GM06990 (cell line): ENCODE data around the gene SALL1.

ENCODE experiments used
- DNase-seq: peaks from one replicate; pipeline ENCODE4 v3.0.0-alpha.2; 2011; ENCODE audit not compliant: insufficient read length; ENCODE audit errors: extremely low read depth
- H3K27me3 ChIP-seq: replicated peaks from 2 replicates; pipeline ENCODE4 v1.6.0; 2011; ENCODE audit warnings: low read length; ENCODE audit not compliant: control insufficient read depth, insufficient read depth
- H3K36me3 ChIP-seq: 2 replicates; pipeline ENCODE4 v1.5.1; 2011; ENCODE audit warnings: low read length; ENCODE audit not compliant: control insufficient read depth, insufficient read depth
- H3K4me3 ChIP-seq: replicated peaks from 2 replicates; pipeline ENCODE4 v1.5.1; 2011; ENCODE audit warnings: low read depth, mild to moderate bottlenecking, control low read depth, low read length
- CTCF ChIP-seq: IDR thresholded peaks from 2 replicates; pipeline ENCODE4 v1.5.1; 2011; ENCODE audit warnings: low read length, control low read depth, mild to moderate bottlenecking, inconsistent platforms; ENCODE audit not compliant: insufficient read depth, poor library complexity, severe bottlenecking

SALL1 gene

DNA sequence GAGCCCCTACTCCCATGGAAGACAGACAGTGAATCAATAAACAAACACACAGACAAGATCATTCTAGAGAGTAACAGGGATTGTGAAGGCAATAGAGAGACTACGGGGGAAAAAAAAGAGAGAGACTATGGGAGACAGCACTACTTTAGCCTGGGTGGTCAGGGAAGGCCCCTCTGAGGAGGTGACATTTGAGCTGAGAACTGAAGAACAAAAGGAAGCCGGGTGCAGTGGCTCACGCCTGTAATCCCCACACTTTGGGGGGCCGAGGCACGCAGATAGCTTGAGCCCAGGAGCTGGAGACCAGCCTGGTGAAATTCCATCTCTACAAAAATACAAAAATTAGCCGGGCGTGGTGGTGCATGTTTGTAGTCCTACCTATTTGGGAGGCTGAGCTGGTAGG, 29.2 kb downstream of the SALL1 start:
- H3K4me3 ChIP-seq, result no peak overlapping the region
- no peaks in the 10 kb centered on the region for H3K36me3 ChIP-seq
- no peaks in the 10 kb centered on the region; the same call in 1 of the 2 replicates for H3K27me3 ChIP-seq
- TF ChIP-seq CTCF, result no peak
- no peak for DNase-seq

- no peak for TF ChIP-seq CTCF
- no peak for DNase-seq
- H3K27me3 ChIP-seq, result no peaks in the 10 kb centered on the region; the same call in none of the 2 replicates
- no peak overlapping the region for H3K4me3 ChIP-seq
- H3K36me3 ChIP-seq, result no peaks in the 10 kb centered on the region
These were observed 30.2 kb downstream of the SALL1 start for GRCh38 chr16:51120730-51121347.

DNA sequence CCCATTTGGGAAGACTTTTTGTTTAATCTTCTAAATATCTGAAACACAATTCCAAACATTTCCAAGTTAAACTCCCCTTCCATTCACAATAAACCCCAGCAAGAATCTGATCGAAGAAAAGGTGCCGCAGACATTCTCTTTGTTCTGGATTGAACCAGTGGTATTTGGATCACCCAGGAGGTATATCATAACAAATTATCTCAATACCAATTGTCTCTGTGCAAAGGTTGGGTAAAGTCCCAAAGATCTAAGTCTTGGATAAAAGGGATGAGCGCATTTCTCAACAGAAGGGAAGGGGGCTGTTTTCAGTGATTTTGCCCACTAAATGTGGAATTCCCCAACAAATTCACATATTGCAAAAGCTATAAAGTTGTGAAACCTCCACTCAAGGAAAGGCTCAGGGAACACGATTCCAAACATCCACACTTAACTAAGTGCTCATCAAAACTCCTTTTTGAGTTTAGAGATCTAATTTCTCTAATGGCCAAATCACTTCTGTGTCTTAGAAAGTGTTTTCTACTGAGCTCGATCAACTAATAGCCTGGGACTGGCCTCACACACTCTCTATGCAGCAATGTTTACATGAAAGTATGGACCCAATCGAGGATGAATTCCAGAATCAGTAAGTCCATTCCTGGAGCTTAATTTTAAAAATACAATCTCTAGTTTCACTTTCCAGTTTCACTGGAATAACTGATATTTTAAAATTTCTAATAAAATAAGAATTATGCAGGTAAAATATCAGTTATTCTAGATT, 30.9 kb downstream of the SALL1 start:
- Histone ChIP-seq H3K27me3 (no peaks in the 10 kb centered on the region; the same call in none of the 2 replicates), H3K4me3 (no peak overlapping the region), H3K36me3 (no peaks in the 10 kb centered on the region)
- DNase-seq, result no peak
- TF ChIP-seq CTCF, result no peak

- Histone ChIP-seq H3K36me3 (no peaks in the 10 kb centered on the region), H3K4me3 (no peak overlapping the region), H3K27me3 (peaks cover under 1% of the 10 kb centered on the region)
- no peak for DNase-seq
- TF ChIP-seq CTCF, result no peak
These were observed 31.5 kb downstream of the SALL1 start for GRCh38 chr16:51119556-51119955.

DNA sequence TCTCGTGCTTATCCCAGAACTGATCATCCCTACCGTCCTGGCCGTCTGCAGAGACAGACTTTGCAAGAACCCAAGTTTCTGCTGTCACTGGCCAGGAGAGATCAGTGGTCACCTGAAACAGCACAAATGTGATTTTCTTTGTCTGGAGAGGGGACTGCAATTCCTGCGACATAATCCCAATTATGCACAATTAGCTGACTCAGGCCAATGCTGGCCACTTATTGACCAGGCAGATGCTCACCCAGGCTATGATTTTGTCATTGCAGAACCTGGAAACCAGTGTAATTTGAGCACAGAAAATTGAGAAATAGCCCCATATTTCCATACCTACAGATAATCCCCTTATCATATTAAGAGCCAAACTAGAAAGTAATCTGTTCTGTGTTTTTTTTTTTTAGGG, 34.7 kb downstream of the SALL1 start:
- no peak for DNase-seq
- Histone ChIP-seq H3K4me3 (no peak overlapping the region), H3K36me3 (no peaks in the 10 kb centered on the region), H3K27me3 (peaks cover 3% of the 10 kb centered on the region)
- TF ChIP-seq CTCF, result no peak

GRCh38 chr16:51114382-51114781, 36.7 kb downstream of the SALL1 start:
- H3K36me3 ChIP-seq, result no peaks in the 10 kb centered on the region
- TF ChIP-seq CTCF, result no peak
- DNase-seq, result no peak
- no peak overlapping the region for H3K4me3 ChIP-seq
- peaks cover 3% of the 10 kb centered on the region; the same call in 1 of the 2 replicates for H3K27me3 ChIP-seq
